GM18520 (cell line): ENCODE measurements around the gene HABP4.

Experiments used
- ATAC-seq: cut with Tn5 transposase; IDR thresholded peaks from one replicate; pipeline ENCODE4 v1.9.1; 2021; ENCODE audit not compliant: unreplicated experiment

The HABP4 gene

DNA sequence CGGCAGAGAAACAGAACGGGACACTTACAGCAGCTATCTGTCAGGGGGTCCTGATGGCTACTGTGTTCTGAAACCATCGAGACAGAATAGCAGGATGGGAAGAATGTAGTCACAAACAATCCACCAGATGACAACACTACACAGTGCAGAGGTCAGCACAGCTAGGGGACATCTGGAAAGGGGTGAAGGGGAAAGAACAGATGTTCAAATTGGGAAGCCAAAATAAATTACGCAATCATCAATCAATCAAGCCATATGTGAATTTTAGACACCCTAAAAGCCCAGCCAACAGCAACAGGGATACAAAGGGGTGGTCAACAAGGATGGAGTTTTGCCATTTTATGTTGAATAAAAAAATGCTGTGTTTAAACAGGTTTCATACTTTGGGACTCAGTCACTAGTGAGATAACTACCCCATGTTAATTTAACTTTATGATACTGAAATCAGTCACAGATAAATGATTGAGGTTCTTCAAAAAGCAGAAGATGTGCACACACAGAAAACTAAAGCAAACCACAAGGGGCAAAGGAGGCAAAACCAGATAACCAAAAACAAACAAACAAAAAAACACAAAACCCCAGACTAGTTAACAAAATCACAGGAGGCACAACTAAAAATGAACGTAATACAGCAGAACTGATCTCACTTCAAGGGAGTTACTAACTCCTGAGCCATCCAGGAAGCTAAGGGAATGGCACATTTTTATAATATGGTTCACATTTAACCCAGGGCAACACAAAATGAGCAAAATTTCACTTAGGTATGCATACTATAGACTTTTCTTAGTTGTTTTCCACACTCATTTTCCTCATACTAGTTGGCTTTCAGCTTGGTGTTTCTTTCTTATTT is 65.9 kb downstream of the HABP4 start:
- no peak for ATAC-seq

DNA sequence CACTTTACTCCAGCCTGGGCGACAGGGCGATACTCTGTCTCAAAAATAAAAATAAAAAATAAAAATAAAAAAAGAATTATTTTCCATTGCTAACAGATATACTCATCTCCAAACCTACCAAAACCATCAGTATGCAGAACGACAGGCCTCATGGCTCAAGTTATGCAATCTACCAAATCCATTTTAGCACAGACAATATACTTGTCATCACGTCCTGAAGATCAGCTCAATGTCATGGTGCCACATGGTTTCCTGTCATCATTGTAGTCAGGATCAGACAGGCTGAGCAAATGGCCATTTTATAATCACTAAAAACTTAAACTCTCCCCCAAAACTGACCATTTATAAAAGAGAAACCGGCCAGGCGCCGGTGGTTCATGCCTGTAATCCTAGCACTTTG is 69.1 kb downstream of the HABP4 start:
- ATAC-seq, result no peak

DNA sequence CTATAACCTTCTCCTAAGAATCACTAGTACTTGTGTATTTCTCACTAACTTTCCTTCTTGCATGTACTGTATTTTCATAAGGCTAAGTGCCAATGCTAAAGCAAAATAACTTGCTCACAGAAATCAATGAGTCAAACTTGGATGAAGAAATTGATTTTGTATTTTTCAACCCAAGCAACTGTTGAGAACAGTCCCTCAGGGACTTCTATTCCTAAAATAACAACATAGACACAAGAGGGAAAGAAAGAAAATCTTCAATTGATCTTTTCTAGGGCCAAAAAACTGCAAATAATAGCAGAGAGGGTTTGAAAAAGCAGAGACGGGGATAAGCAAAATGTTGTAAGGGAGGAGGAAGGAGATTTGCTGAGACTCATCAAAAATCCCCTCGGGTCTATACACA is 69.8 kb downstream of the HABP4 start:
- ATAC-seq, result no peak

- no peak for ATAC-seq
Observed at GRCh38 chr9:96522366-96522765, 72.4 kb downstream of the HABP4 start.

DNA sequence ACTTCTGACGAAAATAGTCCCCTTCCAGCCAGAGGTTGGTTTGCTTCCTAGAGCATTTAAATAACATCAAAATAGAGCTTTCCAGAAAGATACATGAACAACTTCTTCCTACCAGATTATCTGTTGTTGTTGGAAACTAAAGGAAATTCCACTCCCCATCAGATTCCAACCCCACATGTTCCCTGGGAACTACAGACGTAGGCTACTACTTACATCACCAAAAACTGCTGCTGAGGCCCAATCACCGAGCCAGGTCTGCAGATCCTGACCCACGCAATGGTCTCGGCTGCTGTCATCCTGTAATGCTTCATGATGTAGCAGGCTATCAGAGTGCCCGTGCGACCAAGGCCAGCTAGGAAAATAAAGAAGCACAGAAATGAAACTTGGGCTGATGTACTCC is 73.4 kb downstream of the HABP4 start:
- no peak for ATAC-seq

GRCh38 chr9:96524045-96524444 is 74.1 kb downstream of the HABP4 start:
- ATAC-seq, result no peak

GRCh38 chr9:96524764-96525163 is 74.8 kb downstream of the HABP4 start:
- ATAC-seq, result no peak

DNA sequence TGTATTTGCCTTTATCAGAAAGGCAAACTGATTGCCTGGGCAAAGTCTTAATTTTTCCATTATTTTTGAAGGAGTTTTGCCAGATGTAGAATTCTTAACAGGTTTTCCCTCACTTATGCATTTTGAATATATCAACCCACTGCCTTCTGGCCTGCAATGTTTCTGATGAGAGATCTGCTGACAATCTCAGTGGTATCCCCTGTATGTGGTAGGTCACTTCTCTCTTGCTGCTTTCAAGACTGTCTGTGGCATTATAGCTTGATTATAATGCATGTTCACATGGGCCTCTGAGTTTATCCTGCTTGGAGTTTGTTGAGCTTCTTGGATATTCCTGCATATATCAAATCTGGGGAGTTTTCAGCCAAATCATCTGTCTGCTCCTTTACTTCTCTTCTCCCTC is 82.2 kb downstream of the HABP4 start:
- no peak for ATAC-seq

- ATAC-seq, result no peak
Observed at GRCh38 chr9:96540106-96540505, 90.1 kb downstream of the HABP4 start.
